ENCODE data around the gene P3H1.

The P3H1 gene

DNA sequence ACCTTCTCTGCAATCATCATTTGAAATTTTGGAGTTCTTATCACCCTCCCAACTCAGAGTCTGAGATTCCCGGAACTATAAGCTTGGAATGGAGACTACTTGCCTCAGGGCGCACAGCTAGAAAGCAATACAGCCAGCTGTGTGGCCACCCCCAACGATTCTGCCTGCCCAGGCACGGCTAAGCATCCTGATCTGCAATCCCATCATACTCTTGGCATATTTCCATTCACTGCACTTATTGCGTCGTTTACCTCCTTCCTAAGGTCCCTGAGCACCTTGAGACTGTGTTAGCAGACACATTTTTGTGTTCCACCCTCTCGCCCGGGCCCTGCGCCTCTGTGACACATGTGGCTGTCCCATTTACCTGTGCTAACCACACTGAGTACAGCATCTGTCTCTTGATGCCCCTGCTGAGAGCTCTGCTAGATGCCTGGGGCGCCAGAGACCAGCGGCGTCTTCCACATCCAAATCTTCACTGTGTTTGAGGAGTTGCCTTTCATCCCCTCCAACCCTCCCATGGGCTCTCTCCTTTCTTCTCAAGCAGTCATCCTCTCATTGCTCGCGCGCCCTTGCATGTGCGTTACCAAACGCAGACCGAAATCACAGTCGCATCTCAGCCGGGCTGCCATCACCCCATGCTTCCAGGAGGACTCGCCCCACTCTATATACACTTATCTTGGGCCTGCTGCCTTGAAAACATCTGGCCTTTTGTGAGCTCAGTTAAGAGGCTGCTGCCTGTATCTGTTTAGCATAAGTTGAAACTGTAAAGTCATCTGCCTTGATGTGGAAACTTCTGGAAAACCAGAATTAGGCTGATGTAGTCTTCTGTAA, 23.3 kb downstream of the P3H1 start:
- no peak for DNase-seq

DNA sequence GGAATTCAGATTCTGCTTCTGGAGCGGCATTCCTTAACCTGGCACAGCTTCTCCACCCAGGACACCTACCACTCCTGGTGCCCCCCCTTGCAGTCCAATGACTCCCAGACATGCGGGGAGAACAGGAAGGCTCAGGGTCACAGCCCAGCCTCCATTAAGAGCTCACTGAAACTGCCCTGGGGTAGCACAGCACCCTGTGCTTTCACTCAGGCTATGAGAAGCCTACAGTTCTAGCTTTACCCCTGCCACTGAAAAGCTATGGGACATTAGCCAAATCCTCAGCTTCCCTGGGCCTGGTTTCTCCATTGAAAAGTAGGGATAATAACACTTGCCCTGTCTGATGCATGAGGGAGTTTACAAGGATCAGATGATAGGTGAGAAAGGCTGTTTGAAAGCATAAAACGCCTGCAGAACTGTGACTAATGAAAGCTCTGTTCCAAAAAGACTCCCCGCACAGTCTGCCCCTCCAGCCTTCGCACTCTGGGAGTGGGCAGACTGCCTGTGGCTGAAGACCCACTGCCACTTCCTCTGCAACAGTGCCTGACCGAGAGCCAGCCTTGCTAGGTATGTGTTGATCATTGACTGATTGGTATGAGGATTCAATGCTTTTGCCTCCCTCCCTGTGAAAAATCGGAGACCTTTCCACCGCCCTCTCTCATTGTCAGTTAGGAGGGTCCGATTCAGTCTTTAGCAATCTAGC, 24.1 kb downstream of the P3H1 start:
- DNase-seq = no peak

GRCh38 chr1:42742141-42742540, 24.7 kb downstream of the P3H1 start:
- DNase-seq = no peak

DNA sequence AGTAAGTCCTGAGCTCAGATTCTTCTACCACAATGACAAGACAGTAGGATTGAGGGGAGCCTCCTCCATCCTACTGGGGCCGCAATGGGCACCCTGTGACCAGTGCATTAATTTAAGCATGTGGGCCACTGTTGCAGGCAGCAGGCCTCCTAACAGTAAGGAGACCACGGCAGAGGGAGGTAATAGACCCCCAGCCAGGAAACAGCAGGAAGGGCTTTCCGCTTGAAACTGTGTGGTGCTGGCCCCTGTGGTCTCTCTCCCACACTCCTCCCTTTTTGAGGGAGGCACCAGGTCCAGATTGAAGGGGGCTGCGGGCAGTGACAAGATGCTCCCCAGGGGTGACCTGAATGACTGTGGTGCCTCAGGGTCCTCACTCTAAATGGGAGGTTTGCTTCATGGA, 25.1 kb downstream of the P3H1 start:
- no peak for DNase-seq

DNA sequence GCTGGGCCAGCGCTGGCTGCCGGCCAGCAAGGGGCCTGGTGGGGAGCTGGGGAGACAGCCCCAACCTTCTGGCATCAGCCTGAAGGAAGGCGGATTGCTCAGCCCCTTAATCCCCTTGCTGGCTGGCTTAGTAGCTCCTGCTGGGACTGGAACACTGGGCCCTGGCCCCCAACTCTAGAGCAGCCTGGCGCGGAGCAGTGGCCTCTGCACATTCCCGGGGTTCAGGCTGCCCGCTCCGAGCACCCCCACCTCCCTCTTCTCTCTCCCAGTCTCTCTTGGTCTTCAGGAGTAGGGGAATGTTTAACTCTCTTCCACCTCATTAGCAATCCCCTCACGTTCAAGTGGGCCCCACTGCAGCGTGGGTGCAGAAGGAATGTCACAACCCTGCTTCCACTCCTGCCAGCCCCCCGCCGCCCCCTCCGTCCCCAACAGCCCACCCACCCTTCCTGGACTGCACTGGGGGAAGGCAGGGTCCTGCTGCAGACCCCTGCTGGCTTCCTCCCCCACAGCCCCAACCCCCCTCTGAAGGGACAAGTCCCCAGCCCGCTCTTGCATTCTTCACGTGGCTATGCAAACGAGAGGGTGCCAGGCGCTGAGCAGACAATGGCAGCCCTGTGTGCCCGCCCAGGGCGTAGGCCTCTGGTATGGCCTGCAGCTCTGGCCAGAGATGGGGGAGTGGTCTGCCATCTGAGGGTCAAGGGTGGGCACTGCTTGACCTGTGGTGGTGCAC, 25.8 kb downstream of the P3H1 start:
- no peak for DNase-seq

GRCh38 chr1:42739753-42740700, 26.8 kb downstream of the P3H1 start, which contains the start of gene CLDN19:
CLDN19 (minus strand) TSS chr1:42740236; CDS start chr1:42740063, 173 bp downstream.
- DNase-seq = no peak

- DNase-seq = no peak
These were observed 28.1 kb downstream of the P3H1 start for GRCh38 chr1:42738678-42739226.

GRCh38 chr1:42737986-42738677, 28.7 kb downstream of the P3H1 start:
- DNase-seq = no peak

- DNase-seq = no peak
These were observed 29.6 kb downstream of the P3H1 start for GRCh38 chr1:42737257-42737656.

GRCh38 chr1:42736571-42737200, 30.1 kb downstream of the P3H1 start:
- no peak for DNase-seq

DNA sequence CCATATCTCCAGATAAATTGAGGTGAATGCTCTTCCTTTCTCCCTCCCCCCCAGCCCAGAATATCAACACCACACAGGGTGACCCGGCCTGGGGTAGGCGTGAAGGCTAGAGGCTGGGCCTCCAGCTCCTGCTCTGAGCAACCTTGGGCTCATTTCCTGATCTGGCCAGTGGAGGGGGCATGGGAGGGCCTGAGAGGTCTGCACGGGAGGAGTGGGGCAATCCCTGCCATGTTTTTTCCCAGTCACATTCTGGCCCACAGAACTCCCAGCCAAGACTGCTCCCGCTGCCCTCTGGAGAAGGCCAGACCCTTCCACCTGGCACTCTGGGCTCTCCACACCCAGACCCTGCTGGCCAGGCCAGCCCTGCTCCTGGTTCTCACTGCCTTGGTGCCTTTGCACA, 30.7 kb downstream of the P3H1 start:
- DNase-seq = no peak

DNA sequence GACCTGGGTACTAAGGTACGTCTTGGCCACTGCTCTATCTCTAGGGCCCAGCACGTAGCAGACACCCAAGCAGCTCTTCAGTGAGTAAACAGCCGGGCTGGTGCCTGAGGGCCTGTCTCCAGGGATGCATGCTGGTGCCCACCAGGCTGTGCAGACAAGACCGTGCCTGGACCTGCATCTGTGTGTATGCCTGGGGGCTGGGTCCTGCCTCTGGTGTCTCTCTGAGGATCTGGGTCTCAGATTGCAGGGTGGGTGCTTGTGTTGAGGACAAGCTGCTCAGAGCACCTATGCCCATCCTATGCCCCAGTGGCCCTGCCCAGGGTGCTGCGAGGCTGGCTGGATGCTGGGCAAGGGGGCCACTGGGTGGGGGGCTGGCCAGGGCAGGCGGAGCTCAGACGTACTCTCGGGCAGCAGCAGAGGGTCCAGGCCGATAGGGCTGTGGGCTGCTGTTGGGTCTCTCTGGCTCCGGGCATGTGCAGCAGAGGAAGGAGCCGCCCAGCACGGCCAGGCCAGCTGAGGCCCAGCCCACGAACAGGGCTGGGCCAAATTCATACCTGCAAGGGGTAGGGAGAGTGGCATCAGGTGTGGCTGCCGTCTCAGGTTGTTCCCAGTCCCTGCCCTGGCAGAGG, 31.2 kb downstream of the P3H1 start:
- DNase-seq = no peak

GRCh38 chr1:42735056-42735455, 31.8 kb downstream of the P3H1 start:
- no peak for DNase-seq

- no peak for DNase-seq
These were observed 32.4 kb downstream of the P3H1 start for GRCh38 chr1:42734201-42735035.

DNA sequence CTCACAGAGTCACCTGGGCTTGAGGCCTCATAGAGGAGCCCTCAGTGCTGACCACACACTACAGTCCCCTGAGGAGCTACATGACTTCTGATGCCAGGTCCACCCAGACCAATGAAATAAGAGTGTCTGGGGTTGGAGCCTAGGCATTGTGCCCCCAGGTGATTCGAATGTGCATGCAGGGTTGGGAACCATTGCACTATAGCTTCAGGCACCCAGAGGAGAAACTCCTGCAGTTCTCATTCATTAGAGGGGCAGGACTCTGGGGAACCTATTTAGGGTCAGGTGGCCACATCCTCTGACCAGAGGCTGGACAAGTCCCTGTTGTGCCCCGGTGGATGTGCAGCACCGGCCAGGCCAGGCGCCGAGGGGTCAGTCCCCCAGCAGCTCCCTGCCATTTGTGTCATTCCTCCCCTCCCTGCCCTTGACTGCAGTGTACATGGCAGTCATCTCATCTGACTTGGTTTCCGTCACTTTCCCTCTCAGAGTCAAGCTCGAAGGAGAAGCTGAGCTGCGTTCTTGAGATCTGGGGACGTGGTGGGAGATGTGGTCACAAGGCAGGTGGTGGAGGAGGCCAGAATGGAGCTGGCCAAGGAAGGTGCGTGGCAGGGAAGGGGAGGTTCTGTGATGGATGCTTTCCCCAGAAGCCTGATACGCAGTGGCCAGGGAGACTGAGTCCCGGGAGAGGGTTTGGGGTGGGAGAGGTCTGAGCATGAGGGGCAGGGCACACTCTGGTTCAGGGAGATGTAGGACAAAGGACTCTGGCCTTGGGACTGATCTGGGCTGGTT, 33.2 kb downstream of the P3H1 start:
- DNase-seq = no peak

DNA sequence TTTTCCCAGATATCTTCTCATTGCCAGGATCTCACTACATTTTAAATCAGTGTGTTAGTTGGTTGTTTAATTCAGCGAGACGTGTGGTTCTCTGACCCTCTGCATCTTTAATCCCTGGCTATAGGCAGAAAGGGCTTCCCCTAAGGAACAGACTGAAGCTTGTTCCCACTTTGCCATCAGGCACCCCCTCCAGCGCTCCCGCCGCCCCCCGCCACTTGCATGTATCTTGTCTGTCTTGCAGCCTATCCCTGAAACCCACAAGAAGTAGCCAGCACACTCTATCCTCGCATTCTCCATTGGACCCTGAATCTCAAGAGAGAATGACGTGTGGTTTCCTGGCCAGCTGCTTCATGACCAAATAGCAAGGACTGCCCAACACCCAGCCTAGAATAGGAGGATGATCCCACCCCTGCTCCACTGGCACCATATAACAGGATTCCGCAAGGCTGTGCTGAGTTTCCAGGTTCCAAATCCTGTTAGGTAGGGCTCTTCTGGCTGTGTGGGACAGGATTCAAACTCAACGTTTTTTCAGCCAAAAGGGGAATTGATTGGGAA, 34.6 kb downstream of the P3H1 start:
- DNase-seq = no peak

- DNase-seq = no peak
These were observed 35.2 kb downstream of the P3H1 start for GRCh38 chr1:42731585-42731984.

GRCh38 chr1:42730988-42731387, 35.8 kb downstream of the P3H1 start:
- DNase-seq = no peak

All from kidney glomerular epithelial cell (primary cell).